Right atrium auricular region (tissue), 2 donors: ENCODE measurements around the gene SPATA3. TPM values are rescaled to one million over a fixed set of nuclear protein-coding genes. Genes with fewer than 3 reads are reported as not detected.

Experiments used
- DNase-seq: peaks from one replicate; pipeline ENCODE4 v3.0.0-alpha.2; 2019; ENCODE audit warnings: low spot score
- H3K27ac ChIP-seq, 2 donors: fragments of 200-600 bp; sonication (generic); 1 replicate in 1 of 2; 2 replicates in 1 of 2; pipeline ENCODE4 v1.5.1; 2016 to 2019
- H3K27me3 ChIP-seq, 2 donors: fragments of 200-600 bp; sonication (generic); one replicate each; pipeline versions ENCODE4 v1.5.1 to v1.6.0; 2017 to 2019
- H3K36me3 ChIP-seq: fragments of 200-600 bp; sonication (generic); one replicate; pipeline ENCODE4 v1.5.1; 2016
- H3K4me1 ChIP-seq, 2 donors: fragments of 200-600 bp; sonication (generic); one replicate each; pipeline versions ENCODE4 v1.5.1 to v1.6.0; 2017 to 2019
- H3K4me3 ChIP-seq, 2 donors: fragments of 200-600 bp; sonication (generic); 1 replicate in 1 of 2; 2 replicates in 1 of 2; pipeline ENCODE4 v1.5.1; 2017 to 2019; ENCODE audit warnings: mild to moderate bottlenecking in 1 of 2, moderate library complexity in 1 of 2
- H3K9me3 ChIP-seq, 2 donors: fragments of 200-600 bp; sonication (generic); one replicate each; pipeline ENCODE4 v1.5.1; 2019
- CTCF ChIP-seq, 2 donors: fragments of 200-600 bp; sonication (generic); IDR thresholded peaks; one replicate each; pipeline ENCODE4 v1.5.1; 2019; ENCODE audit warnings: antibody characterized with exemption in 2 of 2
- total RNA-seq, 2 donors: library from RNA; depleted of rRNA; stranded (reverse); fragments of >200 nt; gene quantifications; one replicate each; pipeline ENCODE4 v1.1.0, GENCODE V29; 2016

Gene SPATA3
- total RNA-seq, 2 donors from 2014 or later = not detected

GRCh38 chr2:230981704-230982103 lies 14.2 kb upstream of the SPATA3 start:
- Histone ChIP-seq H3K9me3 (no peaks in the 10 kb centered on the region), H3K4me3 (no peak overlapping the region), H3K36me3 (no peaks in the 10 kb centered on the region), H3K27ac (no peak overlapping the region), H3K27me3 (no peaks in the 10 kb centered on the region), H3K4me1 (peaks cover 0 to 1% of the 10 kb centered on the region in 2 donors)
- no peak for DNase-seq
- TF ChIP-seq CTCF (IDR thresholded peaks at IDR 0.05) = no peak

GRCh38 chr2:230982126-230982525 lies 13.8 kb upstream of the SPATA3 start:
- Histone ChIP-seq H3K9me3 (no peaks in the 10 kb centered on the region), H3K27ac (no peak overlapping the region), H3K4me1 (peaks cover 0 to 5% of the 10 kb centered on the region in 2 donors), H3K36me3 (no peaks in the 10 kb centered on the region), H3K4me3 (no peak overlapping the region), H3K27me3 (no peaks in the 10 kb centered on the region)
- no peak for TF ChIP-seq CTCF (IDR thresholded peaks at IDR 0.05)
- no peak for DNase-seq

- Histone ChIP-seq H3K27ac (no peak overlapping the region), H3K36me3 (no peaks in the 10 kb centered on the region), H3K4me3 (no peak overlapping the region), H3K9me3 (no peaks in the 10 kb centered on the region), H3K27me3 (no peaks in the 10 kb centered on the region), H3K4me1 (peaks cover 0 to 6% of the 10 kb centered on the region in 2 donors)
- no peak for TF ChIP-seq CTCF (IDR thresholded peaks at IDR 0.05)
- no peak for DNase-seq
Measured at GRCh38 chr2:230982528-230982927, 13.4 kb upstream of the SPATA3 start.

GRCh38 chr2:230983566-230983965 lies 12.4 kb upstream of the SPATA3 start:
- no peak for DNase-seq
- Histone ChIP-seq H3K9me3 (no peaks in the 10 kb centered on the region), H3K27me3 (no peaks in the 10 kb centered on the region), H3K36me3 (no peaks in the 10 kb centered on the region), H3K4me1 (peaks cover 0 to 6% of the 10 kb centered on the region in 2 donors), H3K4me3 (no peak overlapping the region), H3K27ac (no peak overlapping the region)
- TF ChIP-seq CTCF (IDR thresholded peaks at IDR 0.05) = no peak

- TF ChIP-seq CTCF (IDR thresholded peaks at IDR 0.05) = no peak
Measured at GRCh38 chr2:230984393-230985220, 11.3 kb upstream of the SPATA3 start.

More at GRCh38 chr2:230984393-230985220, 11.3 kb upstream of the SPATA3 start:
- H3K36me3 ChIP-seq = no peaks in the 10 kb centered on the region
- H3K4me1 ChIP-seq = peaks cover 0 to 6% of the 10 kb centered on the region in 2 donors
- no peak for DNase-seq
- H3K9me3 ChIP-seq = no peaks in the 10 kb centered on the region
- no peak overlapping the region for H3K4me3 ChIP-seq
- H3K27ac ChIP-seq = no peak overlapping the region
- no peaks in the 10 kb centered on the region for H3K27me3 ChIP-seq
